GM19239 (cell line): Measurements from ENCODE around the gene DAPK3.
"Not testable (repeated sequence)": the region's sequence is repeated elsewhere in the genome, so short reads cannot be mapped to it uniquely, and the experiment has no call there.

Experiments used
- DNase-seq: peaks from one replicate; pipeline ENCODE4 v3.0.0; 2011; ENCODE audit warnings: low spot score; ENCODE audit not compliant: insufficient read length
- FAIRE-seq: peaks from 2 replicates; lab custom pipeline; 2011; peaks lifted over from hg19 to GRCh38; lab: Jason Lieb, UNC

DAPK3 gene

GRCh38 chr19:3980353-3981251 is 9.7 kb upstream of the DAPK3 start:
- no peak for FAIRE-seq
- no peak for DNase-seq

GRCh38 chr19:3979674-3980352 is 8.9 kb upstream of the DAPK3 start:
- DNase-seq (no peak), FAIRE-seq (no peak)

GRCh38 chr19:3979289-3979673 is 8.4 kb upstream of the DAPK3 start:
- no peak for FAIRE-seq
- no peak for DNase-seq

GRCh38 chr19:3978145-3978544 is 7.2 kb upstream of the DAPK3 start:
- FAIRE-seq: no peak

GRCh38 chr19:3977242-3978143 is 6.6 kb upstream of the DAPK3 start:
- DNase-seq: no peak
- FAIRE-seq: no peak

More at GRCh38 chr19:3978145-3978544, 7.2 kb upstream of the DAPK3 start:
- no peak for DNase-seq

- FAIRE-seq: no peak
- no peak for DNase-seq
Measured at GRCh38 chr19:3976495-3977241, 5.8 kb upstream of the DAPK3 start.

GRCh38 chr19:3975637-3976087 is 4.8 kb upstream of the DAPK3 start:
- DNase-seq: no peak
- no peak for FAIRE-seq

GRCh38 chr19:3975144-3975543 is 4.2 kb upstream of the DAPK3 start:
- FAIRE-seq (no peak), DNase-seq (no peak)

- DNase-seq (no peak), FAIRE-seq (no peak)
Measured at GRCh38 chr19:3970313-3970807, 539 bp downstream of the DAPK3 start.

- FAIRE-seq (no peak), DNase-seq (no peak)
Measured at GRCh38 chr19:3969435-3970312, 1.2 kb downstream of the DAPK3 start.

GRCh38 chr19:3968556-3969434 is 2.1 kb downstream of the DAPK3 start:
- DNase-seq (no peak), FAIRE-seq (no peak)

- not testable (repeated sequence) for FAIRE-seq, DNase-seq
Measured at GRCh38 chr19:3967983-3968382, 2.9 kb downstream of the DAPK3 start.

- no peak for FAIRE-seq
- no peak for DNase-seq
Measured at GRCh38 chr19:3966051-3967017, 4.6 kb downstream of the DAPK3 start.

GRCh38 chr19:3964256-3965194 is 6.4 kb downstream of the DAPK3 start:
- DNase-seq (no peak), FAIRE-seq (no peak)

GRCh38 chr19:3963458-3964255 is 7.2 kb downstream of the DAPK3 start:
- no peak for FAIRE-seq
- DNase-seq: no peak
